Astrocyte (in vitro differentiated cells and primary cell): ENCODE results near the gene CCT6A.

ENCODE experiments used
- EZH2 ChIP-seq: IDR thresholded peaks from 2 replicates; pipeline ENCODE4 v1.6.1; 2012; ENCODE audit warnings: mild to moderate bottlenecking, low read length, inconsistent platforms; ENCODE audit not compliant: insufficient read depth
- TF ChIP-seq, protein P1 (sequence below): IDR thresholded peaks from 2 replicates; pipeline ENCODE4 v1.5.1; 2011; ENCODE audit warnings: low read depth, mild to moderate bottlenecking, inconsistent platforms, low read length, moderate library complexity; ENCODE audit not compliant: insufficient read depth

DNA sequence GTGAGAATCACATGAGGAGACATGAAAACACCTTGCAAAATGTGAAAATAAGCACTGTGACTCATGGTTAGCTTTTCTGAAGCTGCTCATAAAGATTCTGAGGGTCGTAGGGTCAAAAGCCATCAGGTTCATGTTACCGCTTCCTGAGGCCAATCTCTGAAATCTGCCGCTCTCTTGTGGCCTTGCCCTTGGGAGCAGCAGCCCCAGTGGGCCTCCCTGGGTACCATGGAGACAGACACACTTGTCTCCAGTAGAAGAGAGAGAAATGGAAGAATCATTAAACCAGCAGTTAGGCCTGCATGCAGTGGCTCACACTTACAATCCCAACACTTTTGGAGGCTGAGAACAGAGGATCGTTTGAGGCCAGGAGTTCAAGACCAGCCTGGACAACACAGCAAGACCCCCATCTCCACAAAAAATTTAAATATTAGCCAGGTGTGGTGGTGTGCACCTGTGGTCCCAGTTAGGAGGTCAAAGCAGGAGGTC is 44.4 kb upstream of the CCT6A start:
- TF ChIP-seq, protein P1, sequence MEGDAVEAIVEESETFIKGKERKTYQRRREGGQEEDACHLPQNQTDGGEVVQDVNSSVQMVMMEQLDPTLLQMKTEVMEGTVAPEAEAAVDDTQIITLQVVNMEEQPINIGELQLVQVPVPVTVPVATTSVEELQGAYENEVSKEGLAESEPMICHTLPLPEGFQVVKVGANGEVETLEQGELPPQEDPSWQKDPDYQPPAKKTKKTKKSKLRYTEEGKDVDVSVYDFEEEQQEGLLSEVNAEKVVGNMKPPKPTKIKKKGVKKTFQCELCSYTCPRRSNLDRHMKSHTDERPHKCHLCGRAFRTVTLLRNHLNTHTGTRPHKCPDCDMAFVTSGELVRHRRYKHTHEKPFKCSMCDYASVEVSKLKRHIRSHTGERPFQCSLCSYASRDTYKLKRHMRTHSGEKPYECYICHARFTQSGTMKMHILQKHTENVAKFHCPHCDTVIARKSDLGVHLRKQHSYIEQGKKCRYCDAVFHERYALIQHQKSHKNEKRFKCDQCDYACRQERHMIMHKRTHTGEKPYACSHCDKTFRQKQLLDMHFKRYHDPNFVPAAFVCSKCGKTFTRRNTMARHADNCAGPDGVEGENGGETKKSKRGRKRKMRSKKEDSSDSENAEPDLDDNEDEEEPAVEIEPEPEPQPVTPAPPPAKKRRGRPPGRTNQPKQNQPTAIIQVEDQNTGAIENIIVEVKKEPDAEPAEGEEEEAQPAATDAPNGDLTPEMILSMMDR = no peak
- no peak for TF ChIP-seq EZH2
